Lung (tissue), 11 donors: ENCODE measurements around the gene RGPD6. TPM values are rescaled to one million over a fixed set of nuclear protein-coding genes. Genes with fewer than 3 reads are reported as not detected.
"Not testable (repeated sequence)": the region's sequence is repeated elsewhere in the genome, so short reads cannot be mapped to it uniquely, and the experiment has no call there.

Source experiments
- ATAC-seq: fragments of 200-7000 bp; cut with Tn5 transposase; one replicate; pipeline ENCODE4 v1.9.1; 2020; ENCODE audit warnings: moderate number of reproducible peaks; ENCODE audit not compliant: insufficient read depth, low FRiP score
- DNase-seq, 3 donors: peaks; one replicate each; pipeline ENCODE4 v3.0.0-alpha.2; 2013 to 2017
- H3K27ac ChIP-seq, 2 donors: one replicate each; pipeline ENCODE4 v1.5.1; 2013; ENCODE audit warnings: mild to moderate bottlenecking in 2 of 2, moderate library complexity in 2 of 2, control low read depth in 1 of 2, inconsistent platforms in 1 of 2, low read depth in 1 of 2, low read length in 1 of 2
- H3K27me3 ChIP-seq, 3 donors: one replicate each; pipeline ENCODE4 v1.5.1; 2013; ENCODE audit warnings: low read length in 2 of 3; ENCODE audit not compliant: control insufficient read depth in 3 of 3, insufficient read depth in 3 of 3
- H3K36me3 ChIP-seq, 4 donors: one replicate each; pipeline ENCODE4 v1.5.1; 2013; ENCODE audit warnings: low read length in 4 of 4, mild to moderate bottlenecking in 1 of 4, moderate library complexity in 1 of 4; ENCODE audit not compliant: control insufficient read depth in 4 of 4, insufficient read depth in 4 of 4
- H3K4me1 ChIP-seq, 5 donors: one replicate each; pipeline ENCODE4 v1.5.1; 2013; ENCODE audit warnings: low read length in 5 of 5, mild to moderate bottlenecking in 2 of 5, moderate library complexity in 1 of 5; ENCODE audit not compliant: control insufficient read depth in 5 of 5, insufficient read depth in 5 of 5
- H3K4me3 ChIP-seq: one replicate; pipeline ENCODE4 v1.5.1; 2013; ENCODE audit warnings: mild to moderate bottlenecking, control low read depth, moderate library complexity
- H3K9ac ChIP-seq, 2 donors: one replicate each; pipeline ENCODE4 v1.5.1; 2013; ENCODE audit warnings: low read length in 2 of 2, control low read depth in 1 of 2; ENCODE audit not compliant: insufficient read depth in 1 of 2
- H3K9me3 ChIP-seq, 4 donors: one replicate each; pipeline ENCODE4 v1.5.1; 2013; ENCODE audit warnings: low read length in 3 of 4, mild to moderate bottlenecking in 1 of 4, moderate library complexity in 1 of 4; ENCODE audit not compliant: control insufficient read depth in 4 of 4, insufficient read depth in 3 of 4
- WGBS, 2 donors: extraction: QIAGEN DNeasy Blood & Tissue Kit; methylation state at CpG; one replicate each; pipeline ENCODE4 v1.1.7; 2013; 5-methylcytosine and 5-hydroxymethylcytosine counted together
- polyA plus RNA-seq, 2 donors: library from polyadenylated mRNA; stranded (reverse); fragments of 200-250 nt; gene quantifications; one replicate each; pipeline ENCODE4 v1.2.1, GENCODE V29; 2013
- small RNA-seq: library from RNA; depleted of rRNA; stranded (forward); fragments of <200 nt; gene quantifications from one replicate; pipeline ENCODE3, GENCODE V24; 2014; ENCODE audit warnings: low replicate concordance
- total RNA-seq, 2 donors: library from RNA; depleted of rRNA in 1 of 2; stranded (reverse); fragments of >200 nt in 1 of 2; gene quantifications; one replicate each; pipeline ENCODE4 v1.2.1, GENCODE V29; 2014 to 2021
- donor health status: Bipolar disorder and iron deficiency.
- donor health status: healthy.
- donor health status: DM: yes; HTN: yes; CAD: no.

Gene RGPD6
- total and polyA plus RNA-seq, 4 donors = 6.2 to 129 (median 15.3) TPM

- no CpG with 5 or more reads among the region's 3 CpGs for WGBS, 2 donors
- not testable (repeated sequence) for H3K27me3 ChIP-seq, H3K4me1 ChIP-seq, H3K9me3 ChIP-seq, H3K27ac ChIP-seq, H3K9ac ChIP-seq, DNase-seq, H3K4me3 ChIP-seq, ATAC-seq, H3K36me3 ChIP-seq
Measured at GRCh38 chr2:110475627-110476359, 101.2 kb downstream of the RGPD6 start.

DNA sequence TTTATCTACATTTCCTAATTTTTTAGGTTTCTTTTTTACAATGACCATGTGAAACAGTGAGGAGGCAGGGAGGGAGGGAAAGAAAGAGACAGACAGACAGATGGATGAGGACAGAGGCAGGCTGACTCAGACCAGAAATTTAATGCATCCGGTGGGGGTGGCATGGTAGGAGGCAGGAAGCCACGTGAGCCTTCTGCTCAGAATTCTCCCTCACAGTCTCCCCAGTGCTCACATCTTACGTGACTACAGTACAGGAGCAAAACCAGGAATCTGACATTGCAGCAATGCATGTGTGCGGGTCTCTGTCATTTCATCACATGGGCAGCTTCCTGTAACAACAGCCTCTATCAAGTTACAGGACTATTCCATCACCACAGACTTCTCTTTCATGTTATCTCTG, 102.1 kb downstream of the RGPD6 start:
- no CpG with 5 or more reads among the region's 4 CpGs for WGBS, 2 donors
- H3K4me3 ChIP-seq, H3K27me3 ChIP-seq, ATAC-seq, H3K4me1 ChIP-seq, H3K9me3 ChIP-seq, H3K9ac ChIP-seq, H3K27ac ChIP-seq, DNase-seq, H3K36me3 ChIP-seq: not testable (repeated sequence)

- not testable (repeated sequence) for H3K4me3 ChIP-seq, H3K4me1 ChIP-seq, DNase-seq, H3K27ac ChIP-seq, H3K9ac ChIP-seq, H3K36me3 ChIP-seq, H3K27me3 ChIP-seq, H3K9me3 ChIP-seq, ATAC-seq
- no CpG with 5 or more reads among the region's 3 CpGs for WGBS, 2 donors
Measured at GRCh38 chr2:110473059-110473358, 104.0 kb downstream of the RGPD6 start.

DNA sequence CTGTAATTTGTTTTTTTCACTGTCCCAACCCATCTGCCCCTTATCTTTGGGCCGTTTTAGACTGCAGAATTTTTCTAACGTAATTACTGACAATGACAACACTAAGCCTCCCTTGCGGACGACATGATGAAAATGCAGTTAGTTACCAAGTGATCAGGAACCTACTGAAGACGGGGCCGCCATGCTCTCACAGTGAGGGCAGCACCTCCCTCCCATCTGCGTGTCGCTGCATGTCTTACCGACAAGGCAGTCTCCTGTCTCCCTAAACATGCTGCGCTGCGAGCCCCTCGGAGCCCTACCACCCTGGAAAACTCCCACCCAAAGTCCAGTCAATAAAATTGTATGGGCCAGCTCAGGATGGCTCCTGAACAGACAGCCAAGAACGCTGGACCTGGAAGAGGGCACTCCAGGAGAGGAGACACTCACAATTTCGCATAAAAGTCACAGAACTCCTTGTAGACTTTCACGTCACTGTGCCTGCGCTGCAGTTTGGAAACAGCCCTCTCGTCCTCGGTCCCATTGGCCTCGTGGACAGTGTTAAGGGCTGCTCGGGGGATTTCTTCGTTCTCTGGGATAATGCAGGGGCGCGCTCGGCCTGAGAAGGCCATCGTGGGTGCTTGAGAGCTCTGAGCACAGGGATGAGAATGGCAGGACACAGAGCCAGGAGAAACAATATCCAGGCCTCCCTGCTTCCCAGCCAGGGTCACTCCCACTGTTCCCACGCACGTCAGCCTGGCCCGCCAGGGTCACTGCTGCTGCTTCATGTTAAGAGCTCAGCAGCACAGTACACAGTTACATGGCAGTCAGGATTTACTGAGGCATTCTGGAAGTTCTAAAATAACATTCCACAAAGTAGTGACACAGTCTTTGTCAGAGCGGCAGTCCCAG, 104.6 kb downstream of the RGPD6 start, which contains the start of gene LIMS4:
TSS of gene LIMS4 (minus strand) at position 646 of the 888 bp plus-strand sequence. CDS start at position 608, 38 bp downstream.
- not testable (repeated sequence) for H3K9me3 ChIP-seq, ATAC-seq, DNase-seq, H3K27ac ChIP-seq, H3K9ac ChIP-seq, H3K27me3 ChIP-seq, H3K4me1 ChIP-seq, H3K4me3 ChIP-seq, H3K36me3 ChIP-seq
- WGBS, 2 donors = no CpG with 5 or more reads among the region's 29 CpGs

GRCh38 chr2:110468921-110469320, 108.1 kb downstream of the RGPD6 start:
- H3K9ac ChIP-seq, H3K4me1 ChIP-seq, DNase-seq, H3K4me3 ChIP-seq, H3K27ac ChIP-seq, H3K9me3 ChIP-seq, H3K27me3 ChIP-seq, ATAC-seq, H3K36me3 ChIP-seq: not testable (repeated sequence)
- WGBS, 2 donors = no CpG with 5 or more reads among the region's 7 CpGs

- not testable (repeated sequence) for H3K4me3 ChIP-seq, H3K27ac ChIP-seq, H3K9me3 ChIP-seq, DNase-seq, H3K4me1 ChIP-seq, H3K27me3 ChIP-seq, H3K9ac ChIP-seq, H3K36me3 ChIP-seq
- WGBS, 2 donors = no CpG with 5 or more reads among the region's 8 CpGs
- peak; percentile 54 for ATAC-seq
Measured at GRCh38 chr2:110465312-110465711, 111.7 kb downstream of the RGPD6 start.

Small RNAs within 50 kb of the gene (small RNA-seq; reads per million reads assigned to genes)
- gene AC108938.1 = not detected

Other genes starting within 250 kb of the RGPD6 start
- gene LIMS4, start 104.4 kb downstream of the RGPD6 start, total RNA-seq = 1 to 10 TPM in 1 of 2 donors, under 1 TPM in 1; 0.55 to 3.2 TPM
- under 1 TPM; 0.54 to 0.98 TPM for gene LIMS4, start 104.4 kb downstream of the RGPD6 start, polyA plus RNA-seq
- 10 to 100 TPM in 1 of 2 donors, 1 to 10 TPM in 1; 2.9 to 12.4 TPM for gene BUB1, start 100.8 kb upstream of the RGPD6 start, total RNA-seq
- gene BUB1, start 100.8 kb upstream of the RGPD6 start, polyA plus RNA-seq = 1 to 10 TPM; 1.6 to 2.4 TPM
- 10 to 100 TPM; 10.6 to 32.8 TPM for gene ACOXL, start 155.4 kb upstream of the RGPD6 start, total RNA-seq
- gene ACOXL, start 155.4 kb upstream of the RGPD6 start, polyA plus RNA-seq = 10 to 100 TPM in 1 of 2 donors, 1 to 10 TPM in 1; 4.4 to 13.9 TPM